CD4-positive, alpha-beta T cell (primary cell): ENCODE results near the gene CDKAL1. TPM values are rescaled to one million over a fixed set of nuclear protein-coding genes. Genes with fewer than 3 reads are reported as not detected.

Source experiments
- ATAC-seq: fragments of 200-7000 bp; cut with Tn5 transposase; one replicate; pipeline ENCODE4 v1.10.0; 2022; ENCODE audit warnings: mild to moderate bottlenecking; ENCODE audit not compliant: poor library complexity
- CTCF ChIA-PET: fragments of 350-600 bp; sonication (Branson Sonifier 250); formaldehyde crosslinking; loops from one replicate; lab custom pipeline; 2021; ENCODE audit warnings: antibody characterized with exemption, inconsistent platforms; lab: Charles Lee
- POLR2A ChIA-PET: fragments of 350-600 bp; sonication (Branson Sonifier 250); formaldehyde crosslinking; loops from one replicate; lab custom pipeline; 2021; ENCODE audit warnings: antibody characterized with exemption, inconsistent platforms; lab: Charles Lee
- DNase-seq, 14 experiments: peaks; one replicate each; pipeline ENCODE4 v3.0.0-alpha.2; 2013 to 2020; ENCODE audit warnings: mixed read lengths in 2 of 14
- H3K27ac ChIP-seq, 2 donors: one replicate each; pipeline versions ENCODE4 v1.5.1 to v1.7.0; 2013; ENCODE audit warnings: low read length in 2 of 2, low read depth in 1 of 2, mild to moderate bottlenecking in 1 of 2
- H3K27me3 ChIP-seq, 2 experiments: 1 replicate in 1 of 2; 2 replicates in 1 of 2; pipeline versions ENCODE4 v1.6.1 to v1.7.0; 2013; ENCODE audit warnings: low read length in 2 of 2, control low read depth in 1 of 2, mild to moderate bottlenecking in 1 of 2, moderate library complexity in 1 of 2; ENCODE audit not compliant: insufficient read depth in 2 of 2, control insufficient read depth in 1 of 2
- H3K36me3 ChIP-seq: one replicate; pipeline ENCODE4 v1.6.1; 2013; ENCODE audit warnings: low read length, control low read depth; ENCODE audit not compliant: insufficient read depth
- H3K4me1 ChIP-seq: one replicate; pipeline ENCODE4 v1.6.1; 2013; ENCODE audit warnings: low read length, control low read depth; ENCODE audit not compliant: insufficient read depth
- H3K4me3 ChIP-seq: one replicate; pipeline ENCODE4 v1.5.1; 2013; ENCODE audit warnings: mild to moderate bottlenecking, low read length, moderate library complexity
- H3K9me3 ChIP-seq, 2 experiments: 1 replicate in 1 of 2; 2 replicates in 1 of 2; pipeline versions ENCODE4 v1.6.1 to v1.7.0; 2013; ENCODE audit warnings: low read length in 2 of 2, mild to moderate bottlenecking in 2 of 2, control low read depth in 1 of 2, moderate library complexity in 1 of 2; ENCODE audit not compliant: control insufficient read depth in 1 of 2, insufficient read depth in 1 of 2
- H3K27ac Mint-ChIP-seq: one replicate; pipeline ENCODE4 v1.8.0; 2020; ENCODE audit warnings: mixed read lengths
- H3K27me3 Mint-ChIP-seq: one replicate; pipeline ENCODE4 v1.8.0; 2021; ENCODE audit warnings: mixed read lengths
- H3K36me3 Mint-ChIP-seq: one replicate; pipeline ENCODE4 v1.8.0; 2021; ENCODE audit warnings: low read depth, mixed read lengths
- H3K4me1 Mint-ChIP-seq: one replicate; pipeline ENCODE4 v1.8.0; 2021; ENCODE audit warnings: low read depth, mixed read lengths
- H3K4me3 Mint-ChIP-seq: one replicate; pipeline ENCODE4 v1.8.0; 2020; ENCODE audit warnings: mild to moderate bottlenecking, mixed read lengths
- H3K9me3 Mint-ChIP-seq: one replicate; pipeline ENCODE4 v1.8.0; 2020; ENCODE audit warnings: mixed read lengths
- CTCF ChIP-seq: fragments of 200-600 bp; IDR thresholded peaks from one replicate; pipeline ENCODE4 v1.8.0; 2022; ENCODE audit warnings: antibody characterized with exemption, mild to moderate bottlenecking
- intact Hi-C, 2 experiments: fragments of 100-400 bp; cut with DNase I in 1 of 2; cut with micrococcal nuclease in 1 of 2; formaldehyde crosslinking; loops; one replicate each; pipeline versions ENCODE4 v1.15.1 to v1.9.0; 2023 to 2025; cut with DNase I, micrococcal nuclease
- total RNA-seq, 174 experiments: library from RNA in 2 of 174; stranded (reverse) in 2 of 174; gene quantifications; one replicate each; pipeline ENCODE4 v1.2.3 and lab custom pipeline; 2021 to 2026

The CDKAL1 gene
- total RNA-seq, 2 experiments from 2014 or later = 21.3 to 23.9 TPM

- Histone ChIP-seq H3K27me3 (no peaks in the 10 kb centered on the region), H3K36me3 (peaks cover 4% of the 10 kb centered on the region), H3K9me3 (no peaks in the 10 kb centered on the region), H3K4me1 (no peaks in the 10 kb centered on the region), H3K27ac (no peak overlapping the region), H3K4me3 (no peak overlapping the region)
- peaks cover 16% of the 10 kb centered on the region for H3K4me1 Mint-ChIP-seq
- H3K36me3 Mint-ChIP-seq = peaks cover 39% of the 10 kb centered on the region
- H3K27ac Mint-ChIP-seq = no peak overlapping the region
- DNase-seq (no peak), ATAC-seq (no peak)
- H3K4me3 Mint-ChIP-seq = no peak overlapping the region
- CTCF ChIA-PET = no interaction called here
- intact Hi-C loops = no loop called here
- POLR2A ChIA-PET = no interaction called here
- peaks cover 4% of the 10 kb centered on the region for H3K9me3 Mint-ChIP-seq
- no peak for TF ChIP-seq CTCF
- no peaks in the 10 kb centered on the region for H3K27me3 Mint-ChIP-seq
These were observed 211.8 kb downstream of the CDKAL1 start for GRCh38 chr6:20746024-20746423.

DNA sequence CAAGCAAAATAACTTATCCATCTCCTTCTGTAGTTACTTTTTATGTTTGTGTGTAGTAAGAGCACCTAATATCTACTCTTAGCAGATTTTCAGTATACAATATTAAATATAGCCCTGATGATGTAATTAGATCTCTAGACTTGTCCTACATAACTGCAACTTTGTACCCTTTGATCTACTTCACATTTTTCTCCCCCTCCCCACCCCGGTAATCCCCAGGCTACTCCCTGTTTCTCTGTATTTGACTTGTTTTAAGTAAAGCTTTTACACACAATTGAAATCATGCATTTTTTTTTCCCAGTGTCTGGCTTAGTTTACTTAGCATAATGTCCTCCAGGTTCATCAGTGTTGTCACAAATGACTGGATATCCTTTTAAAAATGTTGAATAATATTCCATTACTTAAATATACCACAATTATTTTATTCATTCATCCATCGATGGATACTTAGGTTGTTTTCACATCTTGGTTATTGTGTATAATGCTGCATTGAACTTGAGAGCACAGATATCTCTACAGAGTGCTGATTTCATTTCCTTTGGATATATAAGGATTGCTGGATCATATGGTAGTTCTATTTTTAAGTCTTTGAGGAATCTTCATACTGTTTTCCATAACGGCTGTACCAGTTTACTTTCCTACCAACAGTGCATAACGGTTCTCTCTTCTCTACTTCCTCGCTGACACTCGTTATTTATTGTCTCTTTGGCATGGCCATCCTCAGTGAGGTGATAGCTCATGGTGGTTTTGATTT is 212.7 kb downstream of the CDKAL1 start:
- ChIA-PET POLR2A (no interaction called here), CTCF (no interaction called here)
- no peaks in the 10 kb centered on the region for H3K27me3 ChIP-seq
- H3K36me3 ChIP-seq = no peaks in the 10 kb centered on the region
- DNase-seq (no peak), ATAC-seq (no peak)
- no peaks in the 10 kb centered on the region for H3K9me3 ChIP-seq
- peaks cover 16% of the 10 kb centered on the region for H3K4me1 Mint-ChIP-seq
- H3K4me3 Mint-ChIP-seq = no peak overlapping the region
- no peaks in the 10 kb centered on the region for H3K9me3 Mint-ChIP-seq
- H3K27ac Mint-ChIP-seq = no peak overlapping the region
- H3K4me1 ChIP-seq = no peaks in the 10 kb centered on the region
- H3K27me3 Mint-ChIP-seq = no peaks in the 10 kb centered on the region
- intact Hi-C loops = no loop called here
- H3K36me3 Mint-ChIP-seq = peaks cover 36% of the 10 kb centered on the region
- TF ChIP-seq CTCF = no peak
- H3K4me3 ChIP-seq = no peak overlapping the region
- H3K27ac ChIP-seq = no peak overlapping the region

DNA sequence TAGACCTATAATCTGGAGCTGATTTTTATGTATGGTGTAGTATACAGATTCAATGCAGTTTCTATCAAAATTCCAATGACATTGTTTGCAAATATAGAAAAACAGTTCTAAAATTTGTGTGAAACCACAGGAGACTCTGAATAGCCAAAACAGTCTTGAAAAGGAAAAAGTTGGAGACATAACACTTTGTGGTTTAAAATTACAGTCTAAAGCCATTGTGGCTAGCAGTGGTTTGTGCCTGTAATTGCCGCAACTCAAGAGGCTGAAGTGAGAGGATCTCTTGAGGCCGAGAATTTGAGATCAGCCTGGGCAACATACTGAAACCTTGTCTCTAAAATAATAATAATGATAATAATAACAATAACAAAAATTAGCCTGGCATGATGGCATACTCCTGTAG is 213.7 kb downstream of the CDKAL1 start:
- no peaks in the 10 kb centered on the region for H3K9me3 ChIP-seq
- no peak overlapping the region for H3K27ac Mint-ChIP-seq
- no peaks in the 10 kb centered on the region for H3K27me3 Mint-ChIP-seq

More for the DNA sequence above, 213.7 kb downstream of the CDKAL1 start:
- TF ChIP-seq CTCF = no peak
- DNase-seq = no peak
- no peak for ATAC-seq
- intact Hi-C loops = no loop called here
- Histone ChIP-seq H3K27me3 (no peaks in the 10 kb centered on the region), H3K36me3 (no peaks in the 10 kb centered on the region), H3K27ac (no peak overlapping the region), H3K4me1 (no peaks in the 10 kb centered on the region), H3K4me3 (no peak overlapping the region)
- H3K36me3 Mint-ChIP-seq = peaks cover 36% of the 10 kb centered on the region
- H3K9me3 Mint-ChIP-seq = no peaks in the 10 kb centered on the region
- no peak overlapping the region for H3K4me3 Mint-ChIP-seq
- CTCF ChIA-PET = no interaction called here
- peaks cover 16% of the 10 kb centered on the region for H3K4me1 Mint-ChIP-seq
- POLR2A ChIA-PET = no interaction called here
